ENCODE measurements around the gene CELA1. TPM values are rescaled to one million over a fixed set of nuclear protein-coding genes. Genes with fewer than 3 reads are reported as not detected.
"Not testable (repeated sequence)": the region's sequence is repeated elsewhere in the genome, so short reads cannot be mapped to it uniquely, and the experiment has no call there.

Gene CELA1
- polyA plus RNA-seq, 1 donor: not detected

- not testable (repeated sequence) for H3K36me3 ChIP-seq (ENCODE audit: control insufficient read depth, insufficient read depth, low read length); H3K27ac ChIP-seq (ENCODE audit: low read length); H3K27me3 ChIP-seq (ENCODE audit: control insufficient read depth, insufficient read depth, low read length); H3K9me3 ChIP-seq (ENCODE audit: control insufficient read depth, low read depth, low read length); DNase-seq; H3K4me3 ChIP-seq (ENCODE audit: low read length); H3K4me1 ChIP-seq (ENCODE audit: control insufficient read depth, insufficient read depth, low read length)
- WGBS (ENCODE audit: insufficient coverage, low lambda C conversion rate): 24% methylated on average over 2 of the region's 8 CpGs
Observed at GRCh38 chr12:51318057-51318806, 28.2 kb downstream of the CELA1 start.

DNA sequence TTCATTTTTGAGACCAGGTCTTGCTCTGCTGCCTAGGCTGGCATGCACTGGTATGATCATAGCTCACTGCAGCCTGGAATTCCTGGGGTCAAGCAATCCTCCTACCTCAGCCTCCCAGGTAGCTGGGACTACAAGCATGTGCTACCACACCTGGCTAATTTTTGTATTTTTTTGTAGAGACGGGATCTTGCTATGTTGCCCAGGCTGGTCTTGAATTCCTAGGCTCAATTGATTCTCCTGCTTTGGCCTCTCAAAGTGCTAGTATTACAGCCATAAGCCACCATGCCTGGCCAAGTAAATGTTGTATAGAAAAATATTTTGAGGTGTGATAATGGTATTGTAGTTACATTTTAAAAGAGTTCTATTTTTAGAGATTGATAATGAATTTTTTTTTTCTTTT, 35.1 kb downstream of the CELA1 start:
- H3K36me3 ChIP-seq (ENCODE audit: control insufficient read depth, insufficient read depth, low read length): no peaks in the 10 kb centered on the region
- no peak for DNase-seq
- no peaks in the 10 kb centered on the region for H3K9me3 ChIP-seq (ENCODE audit: control insufficient read depth, low read depth, low read length)
- WGBS (ENCODE audit: insufficient coverage, low lambda C conversion rate): no CpG with 5 or more reads among the region's 1 CpG
- H3K27ac ChIP-seq (ENCODE audit: low read length): no peak overlapping the region
- H3K27me3 ChIP-seq (ENCODE audit: control insufficient read depth, insufficient read depth, low read length): no peaks in the 10 kb centered on the region
- peaks cover 7% of the 10 kb centered on the region for H3K4me1 ChIP-seq (ENCODE audit: control insufficient read depth, insufficient read depth, low read length)
- no peak overlapping the region for H3K4me3 ChIP-seq (ENCODE audit: low read length)

DNA sequence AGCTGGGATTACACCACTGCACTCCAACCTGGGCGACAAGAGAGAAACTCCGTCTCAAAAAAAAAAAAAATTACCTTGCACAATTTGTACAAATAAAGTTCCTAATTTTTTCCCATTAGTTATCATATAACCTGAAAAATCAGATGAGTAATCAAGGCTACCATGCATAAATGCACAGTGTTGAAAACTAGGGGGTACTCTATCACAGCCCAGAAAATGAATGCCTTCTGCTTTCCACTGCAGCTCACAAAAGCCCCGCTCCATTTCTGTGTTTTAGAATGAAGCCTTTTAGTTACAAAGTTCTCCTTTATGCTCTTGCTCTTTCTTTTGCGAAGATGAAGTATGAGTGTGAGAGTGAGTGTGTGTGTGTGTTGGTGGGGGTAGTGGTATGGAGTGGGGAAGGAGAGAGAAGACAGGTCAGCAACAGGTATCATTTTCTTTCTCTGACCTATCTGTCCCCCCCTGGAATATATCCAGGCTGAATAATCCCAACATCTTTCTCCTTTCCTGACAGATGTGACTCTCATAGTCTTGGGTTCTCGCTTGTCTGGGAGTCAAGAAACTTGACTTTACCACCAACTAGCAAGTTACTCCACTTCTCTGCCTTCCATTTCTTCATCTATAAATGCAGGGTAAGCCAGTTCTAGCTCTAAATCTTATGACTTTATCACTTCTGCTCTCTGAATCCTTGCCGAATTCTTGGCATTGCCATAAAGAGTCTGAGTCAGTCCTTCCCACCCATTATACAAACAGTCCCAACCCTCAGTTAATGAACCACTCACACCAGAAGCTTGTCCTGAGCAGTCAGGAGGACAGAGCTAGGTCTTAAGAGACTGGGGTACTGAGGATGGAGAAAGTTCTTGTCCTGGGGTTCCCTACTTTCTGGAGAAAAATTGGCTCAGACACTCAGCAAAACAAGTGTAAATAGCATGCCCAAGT, 38.6 kb downstream of the CELA1 start:
- Histone ChIP-seq H3K9me3 (ENCODE audit: control insufficient read depth, low read depth, low read length) (no peaks in the 10 kb centered on the region), H3K36me3 (ENCODE audit: control insufficient read depth, insufficient read depth, low read length) (no peaks in the 10 kb centered on the region), H3K4me3 (ENCODE audit: low read length) (no peak overlapping the region), H3K27ac (ENCODE audit: low read length) (peak overlapping the region; percentile 19), H3K4me1 (ENCODE audit: control insufficient read depth, insufficient read depth, low read length) (peaks cover 7% of the 10 kb centered on the region), H3K27me3 (ENCODE audit: control insufficient read depth, insufficient read depth, low read length) (no peaks in the 10 kb centered on the region)
- WGBS (ENCODE audit: insufficient coverage, low lambda C conversion rate): 100% methylated on average over 1 of the region's 6 CpGs
- peak; percentile 57 to 78 for DNase-seq

GRCh38 chr12:51306507-51306906, 40.0 kb downstream of the CELA1 start:
- Histone ChIP-seq H3K27me3 (ENCODE audit: control insufficient read depth, insufficient read depth, low read length) (no peaks in the 10 kb centered on the region), H3K27ac (ENCODE audit: low read length) (no peak overlapping the region), H3K4me3 (ENCODE audit: low read length) (no peak overlapping the region), H3K4me1 (ENCODE audit: control insufficient read depth, insufficient read depth, low read length) (peaks cover 7% of the 10 kb centered on the region), H3K9me3 (ENCODE audit: control insufficient read depth, low read depth, low read length) (no peaks in the 10 kb centered on the region), H3K36me3 (ENCODE audit: control insufficient read depth, insufficient read depth, low read length) (no peaks in the 10 kb centered on the region)
- DNase-seq: no peak
- no CpG with 5 or more reads among the region's 5 CpGs for WGBS (ENCODE audit: insufficient coverage, low lambda C conversion rate)

GRCh38 chr12:51300768-51301167, 45.7 kb downstream of the CELA1 start:
- H3K4me3 ChIP-seq (ENCODE audit: low read length); H3K36me3 ChIP-seq (ENCODE audit: control insufficient read depth, insufficient read depth, low read length): not testable (repeated sequence)
- 100% methylated on average over 1 of the region's 10 CpGs for WGBS (ENCODE audit: insufficient coverage, low lambda C conversion rate)

DNA sequence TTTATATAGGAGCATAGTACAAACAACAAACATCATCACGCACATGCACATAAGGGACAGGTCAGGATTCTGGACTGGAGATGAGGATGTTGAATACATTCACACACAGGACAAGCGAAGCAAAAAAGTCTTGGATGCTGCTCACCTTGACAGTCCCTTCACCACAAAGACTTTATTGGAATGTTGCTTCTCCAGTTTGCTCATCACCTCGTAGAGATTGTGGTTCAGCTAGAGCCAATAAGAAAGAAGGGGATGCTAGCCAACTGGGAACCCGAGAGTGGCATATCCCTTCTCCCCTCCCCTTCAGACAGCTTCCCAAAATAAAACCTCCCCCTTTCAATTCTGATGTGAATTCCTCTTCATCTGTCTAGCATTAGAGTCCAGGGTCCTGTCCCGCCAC, 50.8 kb downstream of the CELA1 start:
- H3K27me3 ChIP-seq (ENCODE audit: control insufficient read depth, insufficient read depth, low read length): no peaks in the 10 kb centered on the region
- WGBS (ENCODE audit: insufficient coverage, low lambda C conversion rate): no CpG with 5 or more reads among the region's 5 CpGs
- DNase-seq: no peak
- no peak overlapping the region for H3K27ac ChIP-seq (ENCODE audit: low read length)
- no peak overlapping the region for H3K4me3 ChIP-seq (ENCODE audit: low read length)
- no peaks in the 10 kb centered on the region for H3K4me1 ChIP-seq (ENCODE audit: control insufficient read depth, insufficient read depth, low read length)
- H3K9me3 ChIP-seq (ENCODE audit: control insufficient read depth, low read depth, low read length): no peaks in the 10 kb centered on the region
- no peaks in the 10 kb centered on the region for H3K36me3 ChIP-seq (ENCODE audit: control insufficient read depth, insufficient read depth, low read length)

More at GRCh38 chr12:51300768-51301167, 45.7 kb downstream of the CELA1 start:
- not testable (repeated sequence) for H3K9me3 ChIP-seq (ENCODE audit: control insufficient read depth, low read depth, low read length); DNase-seq; H3K4me1 ChIP-seq (ENCODE audit: control insufficient read depth, insufficient read depth, low read length); H3K27ac ChIP-seq (ENCODE audit: low read length); H3K27me3 ChIP-seq (ENCODE audit: control insufficient read depth, insufficient read depth, low read length)

DNA sequence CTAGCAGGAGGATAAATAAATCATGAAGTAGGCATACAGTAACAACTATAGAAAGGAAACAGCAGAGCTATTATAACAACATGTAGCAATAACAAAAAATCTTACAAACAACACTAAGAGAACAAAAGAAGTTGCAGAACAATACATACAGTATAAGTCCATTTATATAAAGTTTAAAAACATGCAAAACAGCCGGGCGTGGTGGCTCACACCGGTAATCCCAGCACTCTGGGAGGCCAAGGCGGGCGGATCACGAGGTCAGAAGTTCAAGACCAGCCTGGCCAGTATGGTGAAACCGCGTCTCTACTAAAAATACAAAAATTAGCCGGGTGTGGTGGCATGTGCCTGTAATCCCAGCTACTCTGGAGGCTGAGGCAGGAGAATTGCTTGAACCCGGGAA, 52.4 kb downstream of the CELA1 start:
- no CpG with 5 or more reads among the region's 10 CpGs for WGBS (ENCODE audit: insufficient coverage, low lambda C conversion rate)

DNA sequence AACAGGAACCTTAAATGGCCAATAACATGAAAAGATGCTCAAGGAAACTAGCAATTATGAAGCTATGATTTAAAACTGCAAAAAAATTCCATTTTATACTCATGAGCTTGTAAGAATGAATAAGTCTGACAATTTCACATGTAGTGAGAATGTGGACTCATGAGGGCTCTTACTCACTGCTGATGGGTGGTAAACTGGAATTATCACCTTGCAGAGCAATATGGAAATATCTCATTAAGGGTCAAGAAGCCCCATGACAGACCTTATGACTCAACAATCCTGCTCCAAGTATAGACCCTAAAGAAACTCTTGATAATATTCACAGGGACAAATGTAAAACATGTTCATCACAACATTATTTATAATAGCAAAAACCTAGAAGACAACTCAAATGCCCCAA, 52.8 kb downstream of the CELA1 start:
- H3K27me3 ChIP-seq (ENCODE audit: control insufficient read depth, insufficient read depth, low read length): no peaks in the 10 kb centered on the region
- H3K9me3 ChIP-seq (ENCODE audit: control insufficient read depth, low read depth, low read length): no peaks in the 10 kb centered on the region
- no peaks in the 10 kb centered on the region for H3K36me3 ChIP-seq (ENCODE audit: control insufficient read depth, insufficient read depth, low read length)
- no peaks in the 10 kb centered on the region for H3K4me1 ChIP-seq (ENCODE audit: control insufficient read depth, insufficient read depth, low read length)
- H3K27ac ChIP-seq (ENCODE audit: low read length): no peak overlapping the region
- no peak for DNase-seq
- H3K4me3 ChIP-seq (ENCODE audit: low read length): no peak overlapping the region

More for the DNA sequence above, 52.4 kb downstream of the CELA1 start:
- not testable (repeated sequence) for H3K27me3 ChIP-seq (ENCODE audit: control insufficient read depth, insufficient read depth, low read length); H3K4me1 ChIP-seq (ENCODE audit: control insufficient read depth, insufficient read depth, low read length); H3K27ac ChIP-seq (ENCODE audit: low read length); H3K36me3 ChIP-seq (ENCODE audit: control insufficient read depth, insufficient read depth, low read length); DNase-seq; H3K9me3 ChIP-seq (ENCODE audit: control insufficient read depth, low read depth, low read length); H3K4me3 ChIP-seq (ENCODE audit: low read length)

DNA sequence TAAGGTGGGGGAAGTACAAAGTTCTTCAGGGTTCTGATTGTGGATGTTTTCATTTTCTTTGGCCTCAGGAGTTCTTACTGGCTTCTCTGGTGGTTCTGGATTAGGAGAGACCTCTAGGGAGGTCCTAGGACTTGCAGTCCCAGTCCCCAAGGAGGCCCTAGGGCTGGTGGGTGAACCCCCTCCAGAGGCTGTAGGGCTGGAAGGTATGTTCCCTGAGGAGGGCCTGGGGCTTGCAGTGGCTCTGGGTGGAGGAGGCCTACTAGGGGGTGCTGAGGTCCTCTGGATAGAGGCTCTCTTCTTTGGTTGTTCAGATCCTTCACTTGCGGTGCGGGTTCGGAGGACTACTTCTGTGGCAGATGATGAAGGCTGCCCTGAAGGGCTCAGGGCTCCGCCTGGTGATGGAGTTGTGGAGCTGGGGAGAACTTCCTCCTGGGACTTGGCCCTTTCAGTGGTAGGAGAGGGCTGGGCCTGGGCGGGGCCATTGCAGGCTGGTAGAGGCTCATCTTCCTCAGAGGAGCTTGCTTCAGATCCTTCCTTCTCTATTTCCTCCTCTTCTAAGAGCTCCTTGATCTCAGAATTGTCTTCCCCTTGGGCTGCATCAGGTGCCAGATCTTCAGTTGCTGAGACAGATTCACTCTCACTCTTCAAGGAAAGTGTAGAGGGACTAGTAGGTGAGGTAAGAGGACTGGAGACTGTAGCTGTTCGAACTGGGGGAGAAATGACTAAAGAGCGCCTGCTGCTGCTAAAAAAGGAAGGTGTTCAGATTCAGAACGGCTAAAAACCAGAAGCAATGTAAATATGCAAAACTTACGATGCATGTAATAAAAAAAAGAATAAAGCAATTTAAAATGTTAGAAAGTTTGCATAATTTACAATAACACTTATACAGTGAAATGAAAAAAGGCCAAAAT, 54.6 kb downstream of the CELA1 start:
- not testable (repeated sequence) for H3K36me3 ChIP-seq (ENCODE audit: control insufficient read depth, insufficient read depth, low read length); H3K27me3 ChIP-seq (ENCODE audit: control insufficient read depth, insufficient read depth, low read length); H3K27ac ChIP-seq (ENCODE audit: low read length); H3K4me1 ChIP-seq (ENCODE audit: control insufficient read depth, insufficient read depth, low read length); H3K4me3 ChIP-seq (ENCODE audit: low read length); H3K9me3 ChIP-seq (ENCODE audit: control insufficient read depth, low read depth, low read length)
- 86% methylated on average over 4 of the region's 9 CpGs for WGBS (ENCODE audit: insufficient coverage, low lambda C conversion rate)
- peak in 1 of 2 donors; percentile 19 for DNase-seq

DNA sequence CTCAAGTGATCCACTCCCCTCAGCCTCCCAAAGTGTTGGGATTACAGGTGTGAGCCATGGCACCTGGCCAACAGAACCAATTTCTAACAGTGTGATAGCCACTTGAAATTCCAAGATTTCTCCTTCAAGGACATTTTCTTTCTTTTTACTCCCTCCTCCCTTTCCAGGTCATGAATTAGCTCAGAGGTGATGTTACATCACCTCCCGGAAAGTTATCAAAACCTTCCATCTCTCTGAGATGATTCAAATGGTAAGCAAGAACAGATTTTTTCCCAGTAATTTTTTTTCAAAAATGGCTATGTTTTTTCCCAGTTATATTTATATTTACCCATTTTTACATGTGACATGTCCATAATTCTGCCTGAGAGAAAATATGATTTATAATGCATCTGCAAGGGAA, 60.6 kb downstream of the CELA1 start:
- no peak overlapping the region for H3K4me3 ChIP-seq (ENCODE audit: low read length)
- WGBS (ENCODE audit: insufficient coverage, low lambda C conversion rate): no CpG with 5 or more reads among the region's 1 CpG
- H3K4me1 ChIP-seq (ENCODE audit: control insufficient read depth, insufficient read depth, low read length): no peaks in the 10 kb centered on the region
- H3K36me3 ChIP-seq (ENCODE audit: control insufficient read depth, insufficient read depth, low read length): no peaks in the 10 kb centered on the region
- no peaks in the 10 kb centered on the region for H3K9me3 ChIP-seq (ENCODE audit: control insufficient read depth, low read depth, low read length)
- no peaks in the 10 kb centered on the region for H3K27me3 ChIP-seq (ENCODE audit: control insufficient read depth, insufficient read depth, low read length)
- no peak for DNase-seq
- no peak overlapping the region for H3K27ac ChIP-seq (ENCODE audit: low read length)
